IMR-90 (cell line): ENCODE measurements around the gene ALK. TPM values are rescaled to one million over a fixed set of nuclear protein-coding genes. Genes with fewer than 3 reads are reported as not detected.

Source experiments
- ATAC-seq: fragments of 200-7000 bp; cut with Tn5 transposase; 2 replicates; pipeline ENCODE4 v1.9.1; 2020; ENCODE audit warnings: low read depth, mild to moderate bottlenecking, moderate library complexity
- BruUV-seq: library from RNA; stranded (reverse); fragments of 400-500 nt; replicated peaks from 2 replicates; lab custom pipeline; 2021; lab: Mats Ljungman, UMichigan
- CTCF ChIA-PET: fragments of 300-600 bp; formaldehyde crosslinking; extraction: SDS; loops from one replicate; lab custom pipeline; 2021; ENCODE audit warnings: antibody characterized with exemption; lab: Yijun Ruan, JAX
- POLR2A ChIA-PET: fragments of 300-600 bp; sonication (Branson Sonifier 250); formaldehyde crosslinking; loops from one replicate; lab custom pipeline; 2022; ENCODE audit warnings: antibody characterized with exemption; ENCODE audit not compliant: unreplicated experiment; lab: Charles Lee
- DNase-seq: peaks from one replicate; pipeline ENCODE4 v3.0.0; 2013
- H2AFZ ChIP-seq: replicated peaks from 2 replicates; pipeline ENCODE3; 2013; ENCODE audit warnings: low read length, mild to moderate bottlenecking; ENCODE audit not compliant: poor library complexity
- H2AK5ac ChIP-seq: 2 replicates; pipeline ENCODE4 v1.6.1; 2013; ENCODE audit warnings: low read depth, low read length, inconsistent platforms
- H2AK9ac ChIP-seq: replicated peaks from 2 replicates; pipeline ENCODE3; 2013; ENCODE audit warnings: mild to moderate bottlenecking, low read depth, low read length, moderate library complexity; ENCODE audit not compliant: poor library complexity
- H2BK120ac ChIP-seq: 2 replicates; pipeline ENCODE4 v1.6.1; 2013; ENCODE audit warnings: low read depth, low read length, inconsistent platforms
- H2BK15ac ChIP-seq: 3 replicates; pipeline ENCODE4 v1.6.1; 2013; ENCODE audit warnings: low read depth, low read length, inconsistent platforms
- H2BK20ac ChIP-seq: 2 replicates; pipeline ENCODE4 v1.6.1; 2013; ENCODE audit warnings: low read depth, mild to moderate bottlenecking, inconsistent platforms, low read length, moderate library complexity
- H2BK5ac ChIP-seq: 2 replicates; pipeline ENCODE4 v1.6.1; 2013; ENCODE audit warnings: mild to moderate bottlenecking, low read depth, low read length, inconsistent platforms; ENCODE audit not compliant: poor library complexity, severe bottlenecking
- H3K14ac ChIP-seq: replicated peaks from 2 replicates; pipeline ENCODE4 v1.6.1; 2013; ENCODE audit warnings: low read depth, low read length, inconsistent platforms
- H3K18ac ChIP-seq: 2 replicates; pipeline ENCODE4 v1.6.1; 2013; ENCODE audit warnings: low read depth, low read length, control low read depth
- H3K23ac ChIP-seq: 2 replicates; pipeline ENCODE4 v1.6.1; 2013; ENCODE audit warnings: low read depth, low read length, inconsistent platforms
- H3K27ac ChIP-seq: 2 replicates; pipeline ENCODE4 v1.5.1; 2013; ENCODE audit warnings: mild to moderate bottlenecking, control low read depth, low read length; ENCODE audit not compliant: insufficient read depth
- H3K27me3 ChIP-seq: 2 replicates; pipeline ENCODE4 v1.6.1; 2013; ENCODE audit warnings: low read length; ENCODE audit not compliant: control insufficient read depth, insufficient read depth
- H3K36me3 ChIP-seq: 2 replicates; pipeline ENCODE4 v1.6.1; 2013; ENCODE audit warnings: low read length, mixed read lengths; ENCODE audit not compliant: control insufficient read depth, insufficient read depth
- H3K4ac ChIP-seq: 2 replicates; pipeline ENCODE4 v1.6.1; 2013; ENCODE audit warnings: low read depth, low read length, inconsistent platforms
- H3K4me1 ChIP-seq: 2 replicates; pipeline ENCODE4 v1.6.1; 2013; ENCODE audit warnings: low read length, mixed read lengths; ENCODE audit not compliant: control insufficient read depth, insufficient read depth
- H3K4me2 ChIP-seq: 2 replicates; pipeline ENCODE4 v1.6.1; 2013; ENCODE audit warnings: low read depth, mild to moderate bottlenecking, control low read depth, low read length, moderate library complexity
- H3K4me3 ChIP-seq: 2 replicates; pipeline ENCODE4 v1.5.1; 2013; ENCODE audit warnings: low read depth, mild to moderate bottlenecking, control low read depth, low read length, moderate library complexity; ENCODE audit not compliant: insufficient read depth
- H3K56ac ChIP-seq: 2 replicates; pipeline ENCODE4 v1.6.1; 2013; ENCODE audit warnings: low read length, inconsistent platforms; ENCODE audit not compliant: insufficient read depth; ENCODE audit errors: extremely low read depth
- H3K79me1 ChIP-seq, 2 experiments: 2 replicates each; pipeline ENCODE4 v1.6.1; 2013; ENCODE audit warnings: low read length in 2 of 2, inconsistent platforms in 1 of 2, low read depth in 1 of 2
- H3K9ac ChIP-seq: 2 replicates; pipeline ENCODE4 v1.6.1; 2013; ENCODE audit warnings: low read depth, low read length, control low read depth
- H3K9me1 ChIP-seq: 2 replicates; pipeline ENCODE4 v1.6.1; 2013; ENCODE audit warnings: low read length, inconsistent platforms; ENCODE audit not compliant: insufficient read depth
- H3K9me3 ChIP-seq: 2 replicates; pipeline ENCODE4 v1.6.1; 2013; ENCODE audit warnings: low read length; ENCODE audit not compliant: control insufficient read depth, insufficient read depth
- H4K20me1 ChIP-seq: 2 replicates; pipeline ENCODE4 v1.6.1; 2013; ENCODE audit warnings: low read length, inconsistent platforms; ENCODE audit not compliant: insufficient read depth
- H4K5ac ChIP-seq: 2 replicates; pipeline ENCODE4 v1.6.1; 2013; ENCODE audit warnings: mild to moderate bottlenecking, low read depth, low read length, control low read depth
- H4K8ac ChIP-seq, 2 experiments: 2 replicates each; pipeline ENCODE4 v1.6.1; 2013; ENCODE audit warnings: low read depth in 2 of 2, low read length in 2 of 2, control low read depth in 1 of 2, inconsistent platforms in 1 of 2
- H4K91ac ChIP-seq: 2 replicates; pipeline ENCODE4 v1.6.1; 2013; ENCODE audit warnings: low read depth, low read length, inconsistent platforms; ENCODE audit not compliant: insufficient read depth
- BHLHE40 ChIP-seq: fragments of 150-350 bp; IDR thresholded peaks from 2 replicates; pipeline ENCODE4 v1.6.1; 2016; ENCODE audit warnings: mild to moderate bottlenecking, low read depth, low read length
- RFX5 ChIP-seq: IDR thresholded peaks from 2 replicates; pipeline ENCODE4 v1.8.0; 2012; ENCODE audit warnings: low read depth, mild to moderate bottlenecking, low read length, moderate library complexity
- SMC3 ChIP-seq: fragments of 150-350 bp; IDR thresholded peaks from 2 replicates; pipeline ENCODE4 v1.6.1; 2016; ENCODE audit warnings: low read depth, mild to moderate bottlenecking, antibody characterized with exemption, low read length, moderate library complexity
- WGBS, 2 experiments: methylation state at CpG; one replicate each; pipeline versions ENCODE4 v1.1.5 to v1.1.7; 2013; ENCODE audit warnings: missing lambda C conversion rate in 2 of 2; ENCODE audit not compliant: insufficient read length in 1 of 2; ENCODE audit errors: extremely low coverage in 2 of 2; 5-methylcytosine and 5-hydroxymethylcytosine counted together
- dilution Hi-C: fragments of 300-500 bp; cut with HindIII; formaldehyde crosslinking; loops from one replicate; pipeline ENCODE4 v1.14.3; 2018; ENCODE audit warnings: low sequenced_read_pairs; ENCODE audit not compliant: unreplicated experiment
- in situ Hi-C: fragments of 300-500 bp; cut with MboI; formaldehyde crosslinking; loops from 3 replicates; pipeline ENCODE4 v1.14.3; 2019; ENCODE audit warnings: low sequenced_read_pairs, inconsistent platforms, mixed read lengths
- intact Hi-C: fragments of 100-400 bp; cut with micrococcal nuclease; formaldehyde crosslinking; loops from 2 replicates; pipeline ENCODE4 v1.10.0; 2022
- polyA plus RNA-seq, 3 experiments: library from polyadenylated mRNA; depleted of rRNA; stranded (reverse); fragments of >200 nt; gene quantifications; 2 replicates each; pipeline ENCODE4 v1.2.3, GENCODE V29; 2012; ENCODE audit warnings: low replicate concordance in 1 of 3
- total RNA-seq: library from RNA; depleted of rRNA; stranded (reverse); fragments of >200 nt; gene quantifications from 2 replicates; pipeline ENCODE4 v1.2.3, GENCODE V29; 2012

ALK gene
- total and polyA plus RNA-seq, 2 of the 4 experiments (the other 2 are of a cell fraction), result not detected

- POLR2A ChIA-PET, result no interaction called here
- no peaks in the 10 kb centered on the region; the same call in 1 of the 2 replicates for H3K9me1 ChIP-seq
- CTCF ChIA-PET, result no interaction called here
- no peak overlapping the region for H2BK20ac ChIP-seq
- H3K79me1 ChIP-seq, result no peaks in the 10 kb centered on the region
- no CpG with 5 or more reads among the region's 2 CpGs for WGBS, 2 experiments
- no peak overlapping the region for H3K18ac ChIP-seq
- no peak overlapping the region for H2BK5ac ChIP-seq
- H2AK9ac ChIP-seq, result no peak overlapping the region
- no peak overlapping the region for H4K8ac ChIP-seq
- no peak overlapping the region for H3K4ac ChIP-seq
- no peak overlapping the region for H3K23ac ChIP-seq
- H2AK5ac ChIP-seq, result no peak overlapping the region
- no peaks in the 10 kb centered on the region for H4K20me1 ChIP-seq
- no peak overlapping the region for H3K4me2 ChIP-seq
- no peak overlapping the region for H3K14ac ChIP-seq
- no peaks in the 10 kb centered on the region for H3K36me3 ChIP-seq
- no TSS peak for BruUV-seq
- no peak for ATAC-seq
- no peak overlapping the region for H3K4me3 ChIP-seq
- no peak overlapping the region for H3K27ac ChIP-seq
- in situ Hi-C loops, result no loop called here
- H4K5ac ChIP-seq, result no peak overlapping the region
- intact Hi-C loops, result no loop called here
- TF ChIP-seq BHLHE40 (no peak), SMC3 (no peak), RFX5 (no peak)
- no peak overlapping the region for H2AFZ ChIP-seq
- H2BK120ac ChIP-seq, result no peak overlapping the region
- H3K9ac ChIP-seq, result no peak overlapping the region
- H3K56ac ChIP-seq, result no peak overlapping the region
- H3K27me3 ChIP-seq, result peaks cover 20% of the 10 kb centered on the region
- no peaks in the 10 kb centered on the region for H3K9me3 ChIP-seq
- H4K91ac ChIP-seq, result no peak overlapping the region
- no peaks in the 10 kb centered on the region for H3K4me1 ChIP-seq
- dilution Hi-C loops, result no loop called here
- H2BK15ac ChIP-seq, result no peak overlapping the region
- no peak for DNase-seq
Measured at GRCh38 chr2:29573147-29573546, 348.2 kb downstream of the ALK start.
